ENCODE data around the gene NFKBIB. TPM values are rescaled to one million over a fixed set of nuclear protein-coding genes. Genes with fewer than 3 reads are reported as not detected.

NFKBIB gene
- polyA plus RNA-seq, 2 of the 4 experiments (the other 2 are of a cell fraction), result 35.0 to 61.7 TPM

- no peaks in the 10 kb centered on the region for H3K9me3 ChIP-seq
- H3K4me2 ChIP-seq, result no peak overlapping the region
- WGBS (ENCODE audit: missing lambda C conversion rate), result 87% methylated on average over 19 of the region's 19 CpGs
- FAIRE-seq (no peak), DNase-seq (ENCODE audit: low read depth in 1 of 2, low spot score in 1 of 2) (no peak), ATAC-seq (no peak)
- H3K4me1 ChIP-seq, result peaks cover 4% of the 10 kb centered on the region; the same call in 2 of the 3 replicates
- no peak for TF ChIP-seq REST (IDR thresholded peaks at IDR 0.05)
- no peak for TF ChIP-seq CBX2 (IDR thresholded peaks at IDR 0.05; ENCODE audit: borderline replicate concordance, low read depth)
- no peak for TF ChIP-seq CHD4 (IDR thresholded peaks at IDR 0.05; ENCODE audit: borderline replicate concordance)
- no peak for TF ChIP-seq RFX5 (IDR thresholded peaks at IDR 0.05)
- no peak for TF ChIP-seq PHF8 (IDR thresholded peaks at IDR 0.05; ENCODE audit: borderline replicate concordance, low read depth)
- TF ChIP-seq NR3C1 (IDR thresholded peaks at IDR 0.05), result no peak
- no peak for TF ChIP-seq ELK1 (IDR thresholded peaks at IDR 0.05; ENCODE audit: low read depth, low read length)
- no peak for TF ChIP-seq HES2 (IDR thresholded peaks at IDR 0.05)
- TF ChIP-seq CBX8 (IDR thresholded peaks at IDR 0.05), result no peak
- no peak for TF ChIP-seq TP53 (CRISPR knock-in tag; IDR thresholded peaks at IDR 0.05)
- no peak for TF ChIP-seq BHLHE40 (IDR thresholded peaks at IDR 0.05; ENCODE audit: low read depth, low read length)
- TF ChIP-seq FOSL2 (IDR thresholded peaks at IDR 0.05), result no peak
- no peak for TF ChIP-seq FOSL2 (CRISPR knock-in tag; IDR thresholded peaks at IDR 0.05)
- no peak for TF ChIP-seq KDM1A (IDR thresholded peaks at IDR 0.05; ENCODE audit: low read depth)
- TF ChIP-seq BCL3 (IDR thresholded peaks at IDR 0.05), result no peak
- TF ChIP-seq ESRRA (IDR thresholded peaks at IDR 0.05; ENCODE audit: borderline replicate concordance, low read length), result no peak
- CTCF ChIA-PET, result interaction anchor here (1.1 to 31.8 kb wide), 7 partner anchors 13 to 366 kb away, joined by 3 to 652 read pairs (median 14); partner anchors contain the start of genes MRPS12, NFKBIB, RINL and SARS2
- no peak overlapping the region for H3K27ac ChIP-seq
- POLR2A ChIA-PET, result no interaction called here
- H3K4me3 ChIP-seq, result no peak overlapping the region
Measured at GRCh38 chr19:38880882-38881609, 18.7 kb upstream of the NFKBIB start.

GRCh38 chr19:38883286-38883685, 16.5 kb upstream of the NFKBIB start:
- FAIRE-seq (no peak), ATAC-seq (no peak)
- CTCF ChIA-PET, result interaction anchor here (31.8 kb wide), 1 partner anchor 15 kb away, joined by 652 read pairs; the partner anchor contains the start of gene RINL

More at GRCh38 chr19:38883286-38883685, 16.5 kb upstream of the NFKBIB start:
- POLR2A ChIA-PET, result interaction anchor here (0.7 kb wide), 1 partner anchor 84 kb away, joined by 3 read pairs; no protein-coding TSS in a partner anchor
- no peak for DNase-seq (ENCODE audit: low read depth in 1 of 2, low spot score in 1 of 2)
- H3K4me1 ChIP-seq, result no peaks in the 10 kb centered on the region
- TF ChIP-seq POLR2A (IDR thresholded peaks at IDR 0.05; ENCODE audit: low read length), result no peak
- no peak for TF ChIP-seq SREBF2 (IDR thresholded peaks at IDR 0.05)
- no peak for TF ChIP-seq EHF (CRISPR knock-in tag; IDR thresholded peaks at IDR 0.05)
- TF ChIP-seq TP53 (CRISPR knock-in tag; IDR thresholded peaks at IDR 0.05), result no peak
- no peak overlapping the region for H3K27ac ChIP-seq
- WGBS (ENCODE audit: missing lambda C conversion rate), result 95% methylated on average over 9 of the region's 9 CpGs
- H3K4me3 ChIP-seq, result no peak overlapping the region
- no peaks in the 10 kb centered on the region for H3K9me3 ChIP-seq
- H3K4me2 ChIP-seq, result no peak overlapping the region

All from A549 (cell line).